CD4-positive, alpha-beta T cell treated with Interferon gamma for 1 hour (primary cell): ENCODE measurements around the gene LRRC75B.

ENCODE experiments used
- DNase-seq: peaks from one replicate; pipeline ENCODE4 v3.0.0-alpha.2; 2020

Gene LRRC75B

GRCh38 chr22:24552503-24553286 lies 40.2 kb downstream of the LRRC75B start:
- DNase-seq = peak; percentile 24

GRCh38 chr22:24550902-24551435 lies 41.9 kb downstream of the LRRC75B start:
- DNase-seq = no peak

- DNase-seq = peak; percentile 16
Observed at GRCh38 chr22:24550028-24550901, 42.6 kb downstream of the LRRC75B start.

GRCh38 chr22:24548812-24549211 lies 44.1 kb downstream of the LRRC75B start:
- DNase-seq = no peak

GRCh38 chr22:24543679-24544243 lies 49.1 kb downstream of the LRRC75B start:
- DNase-seq = no peak

GRCh38 chr22:24543185-24543601 lies 49.7 kb downstream of the LRRC75B start:
- DNase-seq = no peak

- no peak for DNase-seq
Observed at GRCh38 chr22:24542641-24543040, 50.2 kb downstream of the LRRC75B start.

- DNase-seq = no peak
Observed at GRCh38 chr22:24541681-24542515, 51.0 kb downstream of the LRRC75B start.

- DNase-seq = no peak
Observed at GRCh38 chr22:24540470-24540869, 52.4 kb downstream of the LRRC75B start.

- no peak for DNase-seq
Observed at GRCh38 chr22:24536089-24536488, 56.8 kb downstream of the LRRC75B start.
